Activated CD4-positive, alpha-beta memory T cell treated with anti-CD3 and anti-CD28 coated beads, Interleukin-2, amount 10 ng/mL, durations not matched to agents 7 days and 5 days (primary cell): ENCODE measurements around the gene PCDHGA5. TPM values are rescaled to one million over a fixed set of nuclear protein-coding genes. Genes with fewer than 3 reads are reported as not detected.
"Not testable (repeated sequence)": the region's sequence is repeated elsewhere in the genome, so short reads cannot be mapped to it uniquely, and the experiment has no call there.

Source experiments
- CTCF ChIA-PET: fragments of 350-600 bp; sonication (Branson Sonifier 250); formaldehyde crosslinking; loops from one replicate; lab custom pipeline; 2021; ENCODE audit warnings: antibody characterized with exemption, inconsistent platforms; lab: Charles Lee
- POLR2A ChIA-PET: fragments of 350-600 bp; sonication (Branson Sonifier 250); formaldehyde crosslinking; loops from one replicate; lab custom pipeline; 2021; ENCODE audit warnings: antibody characterized with exemption; lab: Charles Lee
- DNase-seq: peaks from one replicate; pipeline ENCODE4 v3.0.0-alpha.2; 2020
- H3K27ac Mint-ChIP-seq: one replicate; pipeline ENCODE4 v1.8.0; 2021; ENCODE audit warnings: mild to moderate bottlenecking, mixed read lengths
- H3K27me3 Mint-ChIP-seq: one replicate; pipeline ENCODE4 v1.8.0; 2021; ENCODE audit warnings: mixed read lengths
- H3K36me3 Mint-ChIP-seq: one replicate; pipeline ENCODE4 v1.8.0; 2021; ENCODE audit warnings: low read depth, mixed read lengths
- H3K4me1 Mint-ChIP-seq: one replicate; pipeline ENCODE4 v1.8.0; 2021; ENCODE audit warnings: mixed read lengths
- H3K4me3 Mint-ChIP-seq: one replicate; pipeline ENCODE4 v1.8.0; 2021; ENCODE audit warnings: mild to moderate bottlenecking, mixed read lengths
- H3K9me3 Mint-ChIP-seq: one replicate; pipeline ENCODE4 v1.8.0; 2021; ENCODE audit warnings: mixed read lengths
- total RNA-seq, 2 experiments: library from RNA; stranded (reverse); gene quantifications; one replicate each; pipeline ENCODE4 v1.2.3, GENCODE V29; 2021

PCDHGA5 gene
- total RNA-seq, 2 experiments from 2014 or later, result not detected

DNA sequence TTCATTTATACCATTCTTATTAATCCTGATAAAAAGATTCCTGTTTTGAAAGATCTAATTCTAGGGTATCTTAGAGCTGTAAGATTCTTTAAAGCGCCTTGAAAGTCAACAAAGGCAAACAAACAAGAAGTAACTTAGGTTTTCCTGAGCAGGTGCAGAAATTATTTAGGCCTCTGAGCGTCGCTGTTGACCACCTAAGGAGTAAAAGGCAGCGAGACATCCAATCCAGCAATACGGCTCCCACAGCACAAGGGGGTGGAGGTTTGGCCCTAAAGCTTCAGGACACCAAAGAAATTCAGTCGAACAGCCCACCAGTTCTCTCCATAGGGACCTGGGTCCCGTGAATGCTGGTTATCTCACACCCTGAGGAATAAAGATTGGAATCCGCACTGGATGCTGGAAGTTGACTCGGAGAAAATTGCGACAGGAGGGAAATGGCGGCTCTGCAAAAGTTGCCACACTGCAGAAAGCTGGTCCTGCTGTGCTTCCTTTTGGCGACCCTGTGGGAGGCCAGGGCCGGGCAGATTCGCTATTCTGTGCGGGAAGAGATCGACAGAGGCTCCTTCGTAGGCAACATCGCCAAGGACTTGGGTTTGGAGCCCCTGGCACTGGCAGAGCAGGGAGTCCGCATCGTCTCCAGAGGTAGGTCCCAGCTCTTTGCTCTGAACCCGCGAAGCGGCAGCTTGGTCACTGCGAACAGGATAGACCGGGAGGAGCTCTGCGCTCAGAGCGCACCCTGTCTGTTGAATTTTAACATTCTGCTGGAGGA lies 25.2 kb upstream of the PCDHGA5 start, which contains the start of gene PCDHGA2:
Gene PCDHGA2 (plus strand): TSS at position 223 of the 769 bp plus-strand sequence.
- peaks cover 26% of the 10 kb centered on the region for H3K27me3 Mint-ChIP-seq
- peaks cover 20% of the 10 kb centered on the region for H3K9me3 Mint-ChIP-seq
- no peak within 1 kb of the TSS for H3K4me3 Mint-ChIP-seq
- H3K36me3 Mint-ChIP-seq, result no peaks in the 10 kb centered on the region
- DNase-seq, result no peak
- ChIA-PET POLR2A (interaction anchor here (1.0 kb wide), 1 partner anchor 18 kb away, joined by 5 read pairs; the partner anchor contains the start of gene TAF7), CTCF (interaction anchor here (0.7 to 2.9 kb wide), 6 partner anchors 8 to 174 kb away, joined by 3 to 14 read pairs (median 4); partner anchors contain the start of genes PCDHGA1, PCDHGA10 and TAF7)
- H3K27ac Mint-ChIP-seq, result no peak within 1 kb of the TSS
- no peaks in the 10 kb centered on the region for H3K4me1 Mint-ChIP-seq

DNA sequence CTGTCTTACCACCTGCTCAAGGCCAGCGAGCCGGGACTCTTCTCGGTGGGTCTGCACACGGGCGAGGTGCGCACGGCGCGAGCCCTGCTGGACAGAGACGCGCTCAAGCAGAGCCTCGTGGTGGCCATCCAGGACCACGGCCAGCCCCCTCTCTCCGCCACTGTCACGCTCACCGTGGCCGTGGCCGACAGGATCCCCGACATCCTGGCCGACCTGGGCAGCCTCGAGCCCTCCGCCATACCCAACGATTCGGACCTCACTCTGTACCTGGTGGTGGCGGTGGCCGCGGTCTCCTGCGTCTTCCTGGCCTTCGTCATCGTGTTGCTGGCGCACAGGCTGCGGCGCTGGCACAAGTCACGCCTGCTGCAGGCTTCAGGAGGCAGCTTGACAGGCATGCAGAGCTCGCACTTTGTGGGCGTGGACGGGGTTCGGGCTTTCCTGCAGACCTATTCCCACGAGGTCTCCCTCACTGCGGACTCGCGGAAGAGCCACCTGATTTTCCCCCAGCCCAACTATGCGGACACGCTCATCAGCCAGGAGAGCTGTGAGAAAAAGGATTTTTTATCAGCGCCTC lies 23.1 kb upstream of the PCDHGA5 start:
- POLR2A ChIA-PET, CTCF ChIA-PET: not testable (repeated sequence)
- peaks cover 25% of the 10 kb centered on the region for H3K9me3 Mint-ChIP-seq

DNA sequence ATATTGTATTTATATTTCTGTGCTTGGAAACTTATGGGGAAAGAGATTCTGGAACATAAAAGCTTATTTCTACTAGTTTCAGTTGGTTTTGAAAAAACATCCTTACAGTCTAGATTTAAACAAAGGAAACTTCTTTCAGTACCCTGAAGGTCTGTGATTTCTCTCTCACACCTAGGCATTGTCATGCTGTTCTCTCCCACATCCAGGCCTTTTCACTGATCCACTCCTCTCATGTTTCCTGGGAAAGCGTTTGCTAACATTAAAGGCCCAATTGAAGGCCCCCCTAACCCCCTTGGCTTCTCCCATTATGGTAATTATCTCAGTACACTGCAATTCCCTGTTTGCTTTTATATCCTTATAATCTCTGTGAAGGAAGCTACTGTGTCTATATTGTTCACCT lies 21.2 kb upstream of the PCDHGA5 start:
- H3K4me3 Mint-ChIP-seq, result no peak overlapping the region
- DNase-seq, result no peak
- CTCF ChIA-PET, result interaction anchor here (1.7 to 2.7 kb wide), 2 partner anchors 22 to 79 kb away, joined by 3 to 12 read pairs; partner anchors contain the start of gene TAF7
- no peak overlapping the region for H3K27ac Mint-ChIP-seq
- H3K9me3 Mint-ChIP-seq, result peaks cover 31% of the 10 kb centered on the region
- peaks cover 5% of the 10 kb centered on the region for H3K36me3 Mint-ChIP-seq
- POLR2A ChIA-PET, result interaction anchor here (0.6 kb wide), 2 partner anchors 59 to 92 kb away, joined by 3 read pairs; no protein-coding TSS in a partner anchor
- no peaks in the 10 kb centered on the region for H3K4me1 Mint-ChIP-seq
- H3K27me3 Mint-ChIP-seq, result peaks cover 13% of the 10 kb centered on the region

More for the DNA sequence above, 23.1 kb upstream of the PCDHGA5 start:
- H3K4me1 Mint-ChIP-seq, H3K36me3 Mint-ChIP-seq, H3K27ac Mint-ChIP-seq, H3K4me3 Mint-ChIP-seq, DNase-seq: not testable (repeated sequence)
- peaks cover 14% of the 10 kb centered on the region for H3K27me3 Mint-ChIP-seq

DNA sequence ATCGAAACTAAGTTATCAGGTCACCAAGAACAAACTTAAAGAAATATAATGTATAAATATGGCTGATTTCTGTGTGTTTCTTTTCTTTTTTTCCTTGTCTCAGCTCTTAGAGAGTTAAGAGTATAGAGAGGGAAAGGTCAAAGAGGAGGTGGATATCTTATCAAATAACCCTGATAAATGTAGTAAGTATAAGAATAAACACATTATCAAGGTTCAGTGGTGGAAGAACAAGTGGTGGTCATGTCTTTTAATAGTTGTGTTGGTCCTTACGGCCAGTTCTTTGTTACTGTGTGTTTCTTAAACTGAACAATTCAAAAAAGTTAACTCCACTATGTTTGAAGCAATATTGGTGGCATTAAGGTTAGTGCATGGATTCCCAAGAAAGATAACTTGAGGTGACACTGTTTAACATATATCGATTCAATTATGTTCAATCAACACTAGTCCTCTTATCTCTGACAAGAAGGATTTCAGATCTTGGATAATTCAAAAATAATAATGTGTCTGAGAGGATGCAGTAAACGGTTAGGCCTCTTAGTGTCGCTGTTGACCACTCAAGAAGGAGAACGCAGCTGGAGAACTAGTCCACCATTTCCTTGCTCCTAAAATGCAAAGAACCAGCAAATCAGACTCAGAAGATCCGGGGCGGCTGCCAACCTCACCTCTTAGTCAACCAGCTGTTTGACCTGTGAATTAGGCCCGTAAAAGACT lies 20.6 kb upstream of the PCDHGA5 start, which contains the start of gene PCDHGA3:
Gene PCDHGA3 (plus strand): TSS at position 588 of the 711 bp plus-strand sequence. CDS start 205 bp downstream, outside the sequence.
- no peak for DNase-seq
- Mint-ChIP-seq H3K27ac (no peak within 1 kb of the TSS), H3K4me3 (peak within 1 kb of the TSS; percentile 44), H3K4me1 (no peaks in the 10 kb centered on the region), H3K9me3 (peaks cover 31% of the 10 kb centered on the region), H3K36me3 (peaks cover 5% of the 10 kb centered on the region), H3K27me3 (peaks cover 9% of the 10 kb centered on the region)
- ChIA-PET CTCF (interaction anchor here (0.5 to 2.7 kb wide), 5 partner anchors 13 to 78 kb away, joined by 3 to 12 read pairs (median 3); partner anchors contain the start of gene TAF7), POLR2A (interaction anchor here (0.6 kb wide), 1 partner anchor 59 kb away, joined by 3 read pairs; no protein-coding TSS in a partner anchor)

DNA sequence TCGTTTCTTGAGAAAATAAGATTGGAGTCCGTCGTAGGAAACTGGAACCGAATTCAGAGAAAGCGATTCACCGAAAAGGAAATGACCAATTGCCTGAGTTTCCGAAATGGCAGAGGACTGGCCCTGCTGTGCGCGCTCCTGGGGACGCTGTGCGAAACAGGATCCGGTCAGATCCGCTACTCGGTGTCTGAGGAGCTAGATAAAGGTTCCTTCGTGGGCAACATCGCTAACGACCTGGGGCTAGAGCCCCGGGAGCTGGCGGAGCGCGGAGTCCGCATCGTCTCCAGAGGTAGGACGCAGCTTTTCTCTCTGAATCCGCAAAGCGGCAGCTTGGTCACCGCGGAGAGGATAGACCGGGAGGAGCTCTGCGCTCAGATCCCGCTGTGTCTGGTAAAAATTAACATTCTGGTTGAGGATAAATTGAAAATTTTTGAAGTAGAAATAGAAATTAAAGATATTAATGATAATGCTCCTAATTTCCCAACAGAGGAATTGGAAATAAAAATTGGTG lies 20.0 kb upstream of the PCDHGA5 start:
- no peak for DNase-seq
- ChIA-PET POLR2A (no interaction called here), CTCF (interaction anchor here (0.9 to 2.7 kb wide), 3 partner anchors 24 to 77 kb away, joined by 3 to 12 read pairs (median 3); partner anchors contain the start of gene TAF7)
- H3K36me3 Mint-ChIP-seq, result peaks cover 5% of the 10 kb centered on the region
- H3K27ac Mint-ChIP-seq, result no peak overlapping the region
- H3K4me1 Mint-ChIP-seq, result no peaks in the 10 kb centered on the region
- peaks cover 5% of the 10 kb centered on the region for H3K27me3 Mint-ChIP-seq
- H3K4me3 Mint-ChIP-seq, result peak overlapping the region; percentile 44
- peaks cover 31% of the 10 kb centered on the region for H3K9me3 Mint-ChIP-seq

DNA sequence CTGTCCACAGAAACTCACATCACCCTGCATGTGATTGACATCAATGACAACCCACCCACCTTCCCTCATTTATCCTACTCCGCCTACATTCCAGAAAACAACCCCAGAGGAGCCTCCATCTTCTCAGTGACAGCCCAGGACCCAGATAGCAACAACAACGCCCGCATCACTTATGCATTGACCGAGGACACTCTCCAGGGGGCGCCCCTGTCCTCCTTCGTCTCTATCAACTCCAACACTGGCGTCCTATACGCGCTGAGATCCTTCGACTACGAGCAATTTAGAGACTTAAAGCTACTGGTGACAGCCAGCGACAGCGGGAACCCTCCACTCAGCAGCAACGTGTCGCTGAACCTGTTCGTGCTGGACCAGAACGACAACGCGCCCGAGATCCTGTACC lies 18.6 kb upstream of the PCDHGA5 start:
- ChIA-PET POLR2A (no interaction called here), CTCF (no interaction called here)
- H3K9me3 Mint-ChIP-seq, result peaks cover 27% of the 10 kb centered on the region
- H3K4me1 Mint-ChIP-seq, result peaks cover 2% of the 10 kb centered on the region
- H3K36me3 Mint-ChIP-seq, result peaks cover 7% of the 10 kb centered on the region
- H3K27me3 Mint-ChIP-seq, result peaks cover 3% of the 10 kb centered on the region
- DNase-seq, result no peak
- H3K27ac Mint-ChIP-seq, result no peak overlapping the region
- no peak overlapping the region for H3K4me3 Mint-ChIP-seq

DNA sequence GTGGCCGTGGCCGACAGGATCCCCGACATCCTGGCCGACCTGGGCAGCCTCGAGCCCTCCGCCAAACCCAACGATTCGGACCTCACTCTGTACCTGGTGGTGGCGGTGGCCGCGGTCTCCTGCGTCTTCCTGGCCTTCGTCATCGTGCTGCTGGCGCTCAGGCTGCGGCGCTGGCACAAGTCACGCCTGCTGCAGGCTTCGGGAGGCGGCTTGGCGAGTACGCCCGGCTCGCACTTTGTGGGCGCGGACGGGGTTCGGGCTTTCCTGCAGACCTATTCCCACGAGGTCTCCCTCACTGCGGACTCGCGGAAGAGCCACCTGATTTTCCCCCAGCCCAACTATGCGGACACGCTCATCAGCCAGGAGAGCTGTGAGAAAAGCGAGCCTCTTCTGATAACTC lies 17.9 kb upstream of the PCDHGA5 start:
- H3K36me3 Mint-ChIP-seq, POLR2A ChIA-PET, H3K4me1 Mint-ChIP-seq, H3K4me3 Mint-ChIP-seq, H3K27ac Mint-ChIP-seq, DNase-seq, CTCF ChIA-PET, H3K27me3 Mint-ChIP-seq: not testable (repeated sequence)
- peaks cover 27% of the 10 kb centered on the region for H3K9me3 Mint-ChIP-seq

DNA sequence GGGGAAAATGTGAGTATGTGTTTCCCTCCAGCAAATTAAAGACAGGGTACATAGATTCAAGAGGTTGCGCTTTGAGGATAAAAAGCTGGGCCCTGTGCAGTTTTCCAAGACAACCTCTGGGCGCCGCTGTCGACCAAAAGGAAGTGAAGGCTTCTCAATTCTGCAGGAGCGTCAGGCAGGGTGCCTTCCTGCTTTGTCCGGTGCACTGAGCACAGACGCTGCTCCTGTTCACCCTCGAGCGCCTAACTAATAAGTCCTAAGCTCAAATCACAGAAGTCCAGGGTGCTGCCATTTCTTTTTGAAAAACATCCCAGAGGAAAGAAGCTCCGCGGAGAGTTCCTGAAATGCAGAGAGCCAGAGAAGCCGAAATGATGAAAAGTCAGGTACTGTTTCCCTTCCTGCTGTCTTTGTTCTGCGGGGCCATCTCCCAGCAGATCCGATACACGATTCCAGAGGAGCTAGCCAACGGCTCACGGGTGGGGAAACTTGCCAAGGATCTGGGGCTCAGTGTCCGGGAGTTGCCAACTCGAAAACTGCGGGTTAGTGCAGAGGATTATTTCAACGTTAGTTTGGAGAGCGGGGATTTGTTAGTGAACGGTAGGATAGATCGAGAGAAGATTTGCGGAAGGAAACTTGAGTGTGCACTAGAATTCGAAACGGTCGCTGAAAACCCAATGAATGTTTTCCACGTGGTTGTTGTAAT lies 13.9 kb upstream of the PCDHGA5 start, which contains the start of gene PCDHGB1:
Gene PCDHGB1 (plus strand): TSS at position 183 of the 703 bp plus-strand sequence. CDS start 162 bp downstream, at position 345.
- ChIA-PET POLR2A (interaction anchor here (1.0 kb wide), 1 partner anchor 29 kb away, joined by 3 read pairs; the partner anchor contains the start of gene TAF7), CTCF (interaction anchor here (0.9 to 1.4 kb wide), 8 partner anchors 19 to 214 kb away, joined by 3 to 4 read pairs (median 3); partner anchors contain the start of genes PCDHGA1, PCDHGB3, PCDHGB7 and TAF7)
- no peak within 1 kb of the TSS for H3K27ac Mint-ChIP-seq
- peaks cover 10% of the 10 kb centered on the region for H3K27me3 Mint-ChIP-seq
- peak; percentile 47 for DNase-seq
- peaks cover 2% of the 10 kb centered on the region for H3K4me1 Mint-ChIP-seq
- H3K9me3 Mint-ChIP-seq, result peaks cover 20% of the 10 kb centered on the region
- H3K36me3 Mint-ChIP-seq, result peaks cover 8% of the 10 kb centered on the region
- H3K4me3 Mint-ChIP-seq, result no peak within 1 kb of the TSS

DNA sequence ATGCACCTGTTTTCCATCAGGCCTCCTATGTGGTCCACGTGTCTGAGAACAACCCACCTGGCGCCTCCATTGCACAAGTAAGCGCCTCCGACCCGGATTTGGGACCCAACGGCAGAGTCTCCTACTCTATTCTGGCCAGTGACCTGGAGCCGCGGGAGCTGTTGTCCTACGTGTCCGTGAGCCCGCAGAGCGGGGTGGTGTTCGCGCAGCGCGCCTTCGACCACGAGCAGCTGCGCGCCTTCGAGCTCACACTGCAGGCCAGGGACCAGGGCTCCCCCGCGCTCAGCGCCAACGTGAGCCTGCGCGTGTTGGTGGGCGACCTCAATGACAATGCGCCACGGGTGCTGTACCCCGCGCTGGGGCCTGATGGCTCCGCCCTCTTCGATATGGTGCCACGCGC lies 12.4 kb upstream of the PCDHGA5 start:
- H3K27ac Mint-ChIP-seq, result no peak overlapping the region
- CTCF ChIA-PET, result no interaction called here
- POLR2A ChIA-PET, result no interaction called here
- DNase-seq, result no peak
- peaks cover 2% of the 10 kb centered on the region for H3K4me1 Mint-ChIP-seq
- peaks cover 12% of the 10 kb centered on the region for H3K9me3 Mint-ChIP-seq
- peaks cover 5% of the 10 kb centered on the region for H3K36me3 Mint-ChIP-seq
- H3K4me3 Mint-ChIP-seq, result no peak overlapping the region
- peaks cover 14% of the 10 kb centered on the region for H3K27me3 Mint-ChIP-seq

DNA sequence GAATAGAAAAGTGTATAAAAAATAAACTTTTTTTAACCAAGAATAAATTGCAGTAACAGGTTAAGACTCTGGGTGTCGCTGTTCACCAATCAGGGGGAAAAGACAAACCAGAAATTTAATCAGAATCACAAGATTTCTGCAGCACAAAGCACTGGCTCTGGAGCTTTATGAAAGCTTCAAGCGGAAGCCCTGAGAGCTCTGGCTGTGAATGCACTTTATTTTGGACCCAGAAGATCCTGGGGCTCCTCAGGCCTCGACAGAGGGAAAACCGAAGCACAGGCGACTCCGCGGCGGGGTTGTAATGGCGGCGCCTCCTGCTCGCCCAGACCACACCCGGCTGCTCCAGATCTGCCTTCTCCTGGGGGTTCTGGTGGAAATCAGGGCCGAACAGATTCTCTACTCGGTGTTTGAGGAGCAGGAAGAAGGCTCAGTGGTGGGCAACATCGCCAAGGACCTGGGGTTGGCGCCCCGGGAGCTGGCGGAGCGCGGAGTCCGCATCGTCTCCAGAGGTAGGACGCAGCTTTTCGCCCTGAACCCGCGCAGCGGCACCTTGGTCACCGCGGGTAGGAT lies 9.0 kb upstream of the PCDHGA5 start, which contains the start of gene PCDHGA4:
Gene PCDHGA4 (plus strand): TSS at position 122 of the 570 bp plus-strand sequence. CDS start 87 bp downstream, at position 209.
- no peak for DNase-seq
- Mint-ChIP-seq H3K4me3 (no peak within 1 kb of the TSS), H3K9me3 (peaks cover 11% of the 10 kb centered on the region), H3K4me1 (peaks cover 4% of the 10 kb centered on the region), H3K36me3 (peaks cover 8% of the 10 kb centered on the region), H3K27me3 (peaks cover 21% of the 10 kb centered on the region), H3K27ac (no peak within 1 kb of the TSS)
- ChIA-PET CTCF (interaction anchor here (0.6 to 1.8 kb wide), 5 partner anchors 29 to 66 kb away, joined by 3 to 6 read pairs (median 3); partner anchors contain the start of genes PCDHGA11 and TAF7), POLR2A (interaction anchor here (0.7 kb wide), 1 partner anchor 8 kb away, joined by 3 read pairs; no protein-coding TSS in a partner anchor)

DNA sequence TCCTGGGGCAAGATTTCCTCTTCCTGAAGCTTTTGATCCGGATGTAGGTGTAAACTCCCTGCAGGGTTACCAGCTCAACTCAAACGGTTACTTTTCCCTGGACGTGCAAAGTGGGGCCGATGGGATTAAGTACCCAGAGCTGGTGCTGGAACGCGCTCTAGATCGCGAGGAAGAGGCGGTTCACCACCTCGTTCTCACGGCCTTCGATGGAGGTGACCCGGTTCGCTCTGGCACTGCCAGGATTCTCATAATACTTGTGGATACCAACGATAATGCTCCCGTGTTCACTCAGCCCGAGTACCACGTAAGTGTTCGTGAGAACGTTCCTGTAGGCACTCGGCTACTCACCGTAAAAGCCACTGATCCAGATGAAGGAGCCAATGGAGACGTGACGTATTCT lies 8.3 kb upstream of the PCDHGA5 start:
- Mint-ChIP-seq H3K9me3 (peaks cover 11% of the 10 kb centered on the region), H3K27me3 (peaks cover 23% of the 10 kb centered on the region), H3K4me1 (peaks cover 2% of the 10 kb centered on the region), H3K36me3 (peaks cover 8% of the 10 kb centered on the region), H3K27ac (no peak overlapping the region), H3K4me3 (no peak overlapping the region)
- CTCF ChIA-PET, result interaction anchor here (0.6 to 1.5 kb wide), 4 partner anchors 30 to 65 kb away, joined by 3 to 4 read pairs (median 3); partner anchors contain the start of gene PCDHGA11
- POLR2A ChIA-PET, result interaction anchor here (0.7 kb wide), 1 partner anchor 9 kb away, joined by 3 read pairs; no protein-coding TSS in a partner anchor
- DNase-seq, result no peak
